Spinal cord (tissue), 10 donors: ENCODE data around the gene TLK2. TPM values are rescaled to one million over a fixed set of nuclear protein-coding genes. Genes with fewer than 3 reads are reported as not detected.

Experiments
- DNase-seq, 6 donors: peaks; one replicate each; pipeline versions ENCODE4 v3.0.0 to v3.0.0-alpha.2; 2013 to 2015; ENCODE audit warnings: low spot score in 6 of 6, low read depth in 4 of 6
- H3K27ac ChIP-seq: one replicate; pipeline ENCODE4 v1.5.1; 2013; ENCODE audit warnings: low read depth, low read length, control low read depth
- H3K27me3 ChIP-seq: one replicate; pipeline ENCODE4 v1.6.1; 2013; ENCODE audit warnings: low read length; ENCODE audit not compliant: control insufficient read depth, insufficient read depth
- H3K36me3 ChIP-seq: one replicate; pipeline ENCODE4 v1.6.1; 2013; ENCODE audit warnings: low read length; ENCODE audit not compliant: control insufficient read depth, insufficient read depth
- H3K4me1 ChIP-seq: one replicate; pipeline ENCODE4 v1.6.1; 2013; ENCODE audit warnings: low read length; ENCODE audit not compliant: control insufficient read depth, insufficient read depth
- H3K4me3 ChIP-seq: one replicate; pipeline ENCODE4 v1.5.1; 2013; ENCODE audit warnings: low read depth, low read length, control low read depth
- H3K9me3 ChIP-seq: one replicate; pipeline ENCODE4 v1.6.1; 2013; ENCODE audit warnings: low read length; ENCODE audit not compliant: control insufficient read depth, insufficient read depth
- WGBS: methylation state at CpG from one replicate; pipeline ENCODE4 v1.1.5; 2013; ENCODE audit warnings: missing lambda C conversion rate; ENCODE audit not compliant: insufficient coverage; 5-methylcytosine and 5-hydroxymethylcytosine counted together
- polyA plus RNA-seq, 2 donors: library from polyadenylated mRNA; unstranded; fragments of 120-200 nt; gene quantifications; one replicate each; pipeline ENCODE4 v1.2.1, GENCODE V29; 2013; ENCODE audit not compliant: insufficient read length in 2 of 2
- total RNA-seq, 2 donors: library from RNA; depleted of rRNA in 1 of 2; stranded (reverse); fragments of 120-200 nt in 1 of 2; fragments of >200 nt in 1 of 2; gene quantifications; one replicate each; pipeline versions ENCODE4 v1.2.3 to v1.2.4, GENCODE V29; 2013 to 2014
- donor health status: healthy.

TLK2 gene
- total and polyA plus RNA-seq, 4 donors, result 53.4 to 65.5 (median 54.9) TPM

DNA sequence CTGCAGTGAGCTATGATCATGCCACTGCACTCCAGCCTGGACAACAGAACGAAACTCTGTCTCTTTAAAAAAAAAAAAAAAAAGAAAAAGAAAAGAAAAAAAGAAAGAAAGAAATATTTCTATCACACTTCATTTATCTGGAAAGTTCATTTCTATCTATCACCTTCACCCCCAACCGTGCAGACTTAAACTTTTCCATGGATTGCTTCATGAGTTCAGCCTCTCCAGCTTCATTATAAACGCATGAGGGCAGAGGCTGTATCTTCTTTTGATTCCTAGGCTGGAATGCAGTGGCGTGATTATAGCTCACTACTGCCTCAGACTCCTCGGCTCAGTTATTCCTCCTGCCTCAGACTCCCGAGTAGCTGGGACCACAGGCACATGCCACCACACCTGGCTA is 177.0 kb downstream of the TLK2 start:
- no peak overlapping the region for H3K27ac ChIP-seq
- WGBS, result 67% methylated on average over 1 of the region's 6 CpGs
- no peak overlapping the region for H3K4me3 ChIP-seq
- peaks cover 50% of the 10 kb centered on the region for H3K4me1 ChIP-seq
- peaks cover 3% of the 10 kb centered on the region for H3K36me3 ChIP-seq
- H3K27me3 ChIP-seq, result no peaks in the 10 kb centered on the region
- DNase-seq, result no peak
- H3K9me3 ChIP-seq, result no peaks in the 10 kb centered on the region

- Histone ChIP-seq H3K36me3 (peaks cover 3% of the 10 kb centered on the region), H3K4me1 (peaks cover 50% of the 10 kb centered on the region), H3K9me3 (peaks cover 2% of the 10 kb centered on the region), H3K27ac (no peak overlapping the region), H3K4me3 (no peak overlapping the region), H3K27me3 (no peaks in the 10 kb centered on the region)
- WGBS, result 50% methylated on average over 1 of the region's 1 CpG
- no peak for DNase-seq
These were observed 177.8 kb downstream of the TLK2 start for GRCh38 chr17:62656446-62656845.

- no CpG with 5 or more reads among the region's 3 CpGs for WGBS
These were observed 178.6 kb downstream of the TLK2 start for GRCh38 chr17:62657145-62657665.

GRCh38 chr17:62657690-62658089 is 179.1 kb downstream of the TLK2 start:
- Histone ChIP-seq H3K4me3 (no peak overlapping the region), H3K27ac (peak overlapping the region; percentile 73), H3K27me3 (no peaks in the 10 kb centered on the region), H3K36me3 (peaks cover 3% of the 10 kb centered on the region), H3K4me1 (peaks cover 43% of the 10 kb centered on the region), H3K9me3 (peaks cover 2% of the 10 kb centered on the region)
- peak in 3 of 6 donors; percentile 46 to 84 (median 79) for DNase-seq
- WGBS, result 12% methylated on average over 9 of the region's 9 CpGs

More at GRCh38 chr17:62657145-62657665, 178.6 kb downstream of the TLK2 start:
- Histone ChIP-seq H3K9me3 (peaks cover 2% of the 10 kb centered on the region), H3K27me3 (no peaks in the 10 kb centered on the region), H3K27ac (peak overlapping the region; percentile 73), H3K4me3 (no peak overlapping the region), H3K36me3 (peaks cover 3% of the 10 kb centered on the region), H3K4me1 (peaks cover 48% of the 10 kb centered on the region)
- no peak for DNase-seq

- Histone ChIP-seq H3K9me3 (peaks cover 2% of the 10 kb centered on the region), H3K27ac (peak overlapping the region; percentile 73), H3K36me3 (peaks cover 3% of the 10 kb centered on the region), H3K27me3 (no peaks in the 10 kb centered on the region), H3K4me3 (no peak overlapping the region), H3K4me1 (peaks cover 37% of the 10 kb centered on the region)
- no peak for DNase-seq
- WGBS, result 49% methylated on average over 7 of the region's 15 CpGs
These were observed 179.7 kb downstream of the TLK2 start for GRCh38 chr17:62658136-62658920.

DNA sequence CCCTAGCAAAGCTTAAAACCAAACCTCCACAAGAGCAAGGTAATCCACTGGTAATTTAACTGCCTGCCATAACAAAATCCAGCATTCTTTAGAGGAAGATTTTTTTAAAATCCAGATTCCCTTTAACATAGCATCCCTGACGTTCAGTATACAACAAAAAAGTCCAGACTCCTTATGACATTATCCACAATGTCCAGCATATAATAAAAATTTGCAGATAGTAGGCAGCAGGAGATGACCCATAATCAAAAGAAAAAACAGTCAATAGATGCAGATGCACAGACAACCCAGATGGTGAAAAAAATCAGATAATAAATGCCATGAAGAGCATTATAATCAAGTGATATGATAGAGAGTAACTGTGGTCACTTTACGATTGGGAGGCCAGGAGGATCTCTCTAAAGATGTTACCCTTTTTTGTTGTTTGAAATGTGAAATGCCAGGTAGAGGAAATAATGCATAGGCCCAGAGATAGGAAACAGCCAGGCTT is 182.0 kb downstream of the TLK2 start:
- DNase-seq, result no peak
- Histone ChIP-seq H3K27ac (no peak overlapping the region), H3K27me3 (no peaks in the 10 kb centered on the region), H3K9me3 (peaks cover 2% of the 10 kb centered on the region), H3K4me3 (no peak overlapping the region), H3K36me3 (peaks cover 10% of the 10 kb centered on the region), H3K4me1 (peaks cover 25% of the 10 kb centered on the region)
- WGBS, result 100% methylated on average over 1 of the region's 2 CpGs

DNA sequence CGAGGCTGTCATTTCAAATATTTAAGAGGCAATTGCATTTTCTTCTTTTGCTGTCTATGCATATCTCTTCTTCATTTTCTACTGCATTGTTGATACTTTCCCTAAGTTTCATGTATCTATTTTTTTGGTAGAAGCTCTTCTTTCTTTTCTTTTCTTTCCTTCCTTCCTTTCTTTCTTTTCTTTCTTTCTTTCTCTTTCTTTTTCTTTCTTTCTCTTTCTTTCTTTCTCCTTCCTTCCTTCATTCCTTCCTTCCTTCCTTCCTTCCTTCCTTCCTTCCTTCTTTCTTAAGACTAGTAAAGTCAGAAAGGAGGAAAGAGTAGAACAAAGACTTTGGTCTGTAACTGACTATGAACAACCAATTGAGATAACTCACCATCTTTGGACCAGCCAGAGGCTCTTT is 182.7 kb downstream of the TLK2 start:
- peaks cover 24% of the 10 kb centered on the region for H3K4me1 ChIP-seq
- peaks cover 16% of the 10 kb centered on the region for H3K36me3 ChIP-seq
- H3K9me3 ChIP-seq, result peaks cover 2% of the 10 kb centered on the region
- no peak overlapping the region for H3K27ac ChIP-seq
- DNase-seq, result no peak
- no peaks in the 10 kb centered on the region for H3K27me3 ChIP-seq
- WGBS, result no CpG with 5 or more reads among the region's 1 CpG
- no peak overlapping the region for H3K4me3 ChIP-seq

DNA sequence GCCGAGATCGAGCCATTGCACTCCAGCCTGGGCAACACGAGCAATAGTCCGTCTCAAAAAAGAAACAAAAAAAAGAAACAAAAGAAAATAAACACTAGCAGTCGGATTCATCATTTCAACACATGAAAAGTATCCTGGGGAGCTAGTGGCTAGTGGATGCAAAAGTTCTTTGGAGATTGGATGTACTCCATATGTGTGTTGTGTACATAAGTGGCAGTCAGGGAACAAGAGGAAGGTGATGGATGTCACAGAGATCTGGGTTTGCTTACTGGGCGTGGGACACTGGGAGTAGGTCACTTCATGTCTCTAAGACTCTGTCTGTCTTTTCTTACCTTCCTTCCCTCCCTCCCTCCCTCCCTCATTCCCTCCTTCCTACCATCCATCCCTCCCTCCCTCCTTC is 184.2 kb downstream of the TLK2 start:
- Histone ChIP-seq H3K4me1 (peaks cover 8% of the 10 kb centered on the region), H3K4me3 (no peak overlapping the region), H3K27me3 (no peaks in the 10 kb centered on the region), H3K9me3 (peaks cover 2% of the 10 kb centered on the region), H3K36me3 (peaks cover 30% of the 10 kb centered on the region), H3K27ac (no peak overlapping the region)
- DNase-seq, result no peak
- WGBS, result no CpG with 5 or more reads among the region's 6 CpGs
